KOPT-K1 (cell line): Measurements from ENCODE around the gene NKX1-1.

Experiments
- H3K27ac ChIP-seq: fragments of 200-600 bp; sonication (generic); 2 replicates; pipeline ENCODE4 v1.5.1; 2016; ENCODE audit warnings: antibody characterized with exemption, mild to moderate bottlenecking, low read depth, low read length; ENCODE audit not compliant: poor library complexity, severe bottlenecking
- H3K36me3 ChIP-seq: fragments of 200-600 bp; sonication (generic); 2 replicates; pipeline ENCODE4 v1.5.1; 2017; ENCODE audit warnings: antibody characterized with exemption, mild to moderate bottlenecking, low read length, moderate library complexity; ENCODE audit not compliant: insufficient read depth
- H3K9me3 ChIP-seq: fragments of 200-600 bp; sonication (generic); 2 replicates; pipeline ENCODE4 v1.5.1; 2017; ENCODE audit warnings: antibody characterized with exemption, low read length, mild to moderate bottlenecking; ENCODE audit not compliant: insufficient read depth, poor library complexity, severe bottlenecking

Gene NKX1-1

GRCh38 chr4:1427010-1427409 lies 20.8 kb upstream of the NKX1-1 start:
- no peaks in the 10 kb centered on the region for H3K36me3 ChIP-seq
- no peak overlapping the region for H3K27ac ChIP-seq
- no peaks in the 10 kb centered on the region for H3K9me3 ChIP-seq

DNA sequence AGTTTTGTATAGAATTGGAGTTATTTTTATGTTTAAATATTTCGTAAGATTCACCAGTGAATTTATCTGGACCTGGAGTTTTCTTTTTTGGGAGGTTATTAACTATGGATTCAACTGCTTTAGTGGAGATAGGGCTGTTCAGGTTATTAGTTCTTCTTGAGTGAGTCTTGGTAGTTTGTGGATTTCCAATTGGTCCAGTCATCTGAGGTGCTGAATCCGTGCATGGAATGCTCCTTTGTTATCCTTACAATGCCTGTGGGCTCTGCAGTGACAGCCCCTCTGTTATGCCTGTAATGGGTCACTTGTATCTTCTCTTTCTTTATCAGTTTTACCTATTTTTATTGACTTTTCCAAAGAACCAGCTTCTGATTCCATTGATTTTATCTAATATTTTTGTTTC lies 15.4 kb upstream of the NKX1-1 start:
- H3K9me3 ChIP-seq = no peaks in the 10 kb centered on the region
- no peaks in the 10 kb centered on the region for H3K36me3 ChIP-seq
- H3K27ac ChIP-seq = no peak overlapping the region

DNA sequence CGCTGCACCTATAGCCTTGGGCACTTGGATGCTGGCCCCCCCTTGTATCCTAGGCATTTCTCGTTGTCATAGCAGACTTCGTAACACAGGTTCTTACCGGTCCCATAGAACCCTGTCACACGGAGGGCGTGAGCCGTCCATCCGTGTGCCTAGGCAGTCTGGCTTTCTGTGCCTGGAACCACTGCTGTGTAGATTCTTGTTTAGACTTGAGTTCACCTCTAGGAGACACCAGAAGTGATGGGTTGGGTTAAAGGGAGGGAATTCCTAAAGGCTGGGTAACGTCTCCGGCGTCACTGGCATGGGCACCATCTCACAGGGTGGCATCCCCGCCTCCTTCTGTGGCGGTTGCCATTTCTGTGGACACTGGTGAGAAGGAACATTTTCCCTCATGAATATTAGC lies 13.5 kb upstream of the NKX1-1 start:
- no peaks in the 10 kb centered on the region for H3K36me3 ChIP-seq
- H3K9me3 ChIP-seq = no peaks in the 10 kb centered on the region
- H3K27ac ChIP-seq = no peak overlapping the region

DNA sequence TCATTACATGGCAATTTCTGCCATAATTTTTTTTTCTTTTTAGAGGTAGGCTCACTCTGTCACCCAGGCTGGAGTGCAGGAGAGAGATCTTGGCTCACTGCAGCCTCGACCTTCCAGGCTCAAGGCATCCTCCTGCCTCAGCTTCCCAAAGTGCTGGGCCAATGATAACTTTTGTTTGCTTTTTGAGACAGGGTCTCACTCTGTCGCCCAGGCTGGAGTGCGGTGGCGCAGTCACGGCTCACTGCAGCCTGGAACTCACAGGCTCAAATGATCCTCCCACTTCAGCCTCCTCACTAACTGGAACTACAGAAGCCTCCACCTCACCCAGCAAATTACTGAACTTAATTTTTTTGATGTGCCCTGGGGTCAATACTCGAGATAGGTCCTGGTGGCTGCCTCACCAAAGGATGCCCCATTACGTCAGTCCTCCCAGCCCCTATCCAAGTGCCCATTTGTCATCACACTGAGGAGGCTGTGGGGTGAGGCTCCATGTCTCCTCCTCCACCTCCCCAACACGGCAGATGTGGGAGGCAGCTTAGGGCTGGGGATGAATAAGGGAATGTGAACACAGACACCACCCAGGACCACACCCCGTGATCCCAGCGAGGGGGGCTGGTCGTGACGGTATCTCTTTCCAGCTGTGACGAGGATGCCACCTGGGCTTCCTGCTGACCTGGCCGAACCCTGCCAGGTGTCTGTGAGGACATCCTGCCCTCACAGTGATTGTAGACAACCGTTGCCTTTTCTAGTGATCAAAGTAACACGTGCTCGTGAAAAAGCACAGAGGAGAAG lies 12.4 kb upstream of the NKX1-1 start:
- no peak overlapping the region for H3K27ac ChIP-seq
- no peaks in the 10 kb centered on the region for H3K36me3 ChIP-seq
- H3K9me3 ChIP-seq = peaks cover 3% of the 10 kb centered on the region

GRCh38 chr4:1417522-1418390 lies 11.5 kb upstream of the NKX1-1 start:
- H3K9me3 ChIP-seq = peaks cover 11% of the 10 kb centered on the region
- H3K27ac ChIP-seq = no peak overlapping the region
- no peaks in the 10 kb centered on the region for H3K36me3 ChIP-seq

GRCh38 chr4:1416948-1417260 lies 10.7 kb upstream of the NKX1-1 start:
- Histone ChIP-seq H3K9me3 (peaks cover 11% of the 10 kb centered on the region), H3K36me3 (no peaks in the 10 kb centered on the region), H3K27ac (no peak overlapping the region)

- H3K9me3 ChIP-seq = peaks cover 11% of the 10 kb centered on the region
- no peaks in the 10 kb centered on the region for H3K36me3 ChIP-seq
- no peak overlapping the region for H3K27ac ChIP-seq
These were observed 10.1 kb upstream of the NKX1-1 start for GRCh38 chr4:1416051-1416947.

GRCh38 chr4:1415681-1415981 lies 9.4 kb upstream of the NKX1-1 start:
- Histone ChIP-seq H3K36me3 (no peaks in the 10 kb centered on the region), H3K9me3 (peaks cover 11% of the 10 kb centered on the region), H3K27ac (no peak overlapping the region)

DNA sequence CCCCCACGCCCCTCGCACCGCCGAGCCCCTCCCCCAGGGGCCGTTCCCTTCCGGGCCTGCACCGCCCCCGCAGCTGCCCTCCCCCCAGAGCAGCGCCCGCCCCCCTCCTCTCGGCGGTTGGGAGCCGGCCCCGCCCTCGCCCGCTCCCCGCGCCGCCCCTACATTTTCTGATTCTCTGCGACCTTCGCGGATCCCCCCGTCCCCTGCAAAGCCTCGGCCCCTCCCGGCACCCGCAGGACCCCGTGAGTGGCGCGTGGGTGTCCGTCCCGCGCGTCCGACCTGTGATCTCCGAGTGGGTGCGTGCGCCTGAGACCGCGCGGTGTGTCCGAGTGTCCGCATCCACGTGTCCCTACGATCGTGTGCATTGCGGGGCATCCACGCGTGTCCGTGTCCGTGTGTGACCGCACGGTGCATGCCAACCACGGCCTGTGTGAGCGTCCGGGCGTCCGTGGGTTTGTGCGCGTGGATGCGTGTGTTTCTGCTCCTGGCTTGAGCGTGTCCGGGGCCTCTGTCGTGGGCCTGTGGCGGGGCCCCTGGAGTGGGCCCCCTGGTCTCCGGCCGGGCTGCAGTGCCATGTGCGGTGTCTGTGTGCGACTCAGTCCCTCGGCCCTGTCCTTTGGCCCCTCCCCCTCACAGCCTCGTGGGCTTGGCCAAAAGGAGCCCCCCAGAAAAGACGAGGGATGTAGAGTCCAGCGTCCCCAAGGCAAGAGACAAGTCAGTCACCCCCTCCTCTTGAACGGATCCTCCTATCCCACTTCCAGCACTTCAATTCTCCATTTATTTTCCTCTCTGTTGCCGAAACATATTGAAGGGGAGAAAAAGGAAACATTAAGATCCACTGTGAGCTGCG lies 8.8 kb upstream of the NKX1-1 start:
- peaks cover 11% of the 10 kb centered on the region for H3K9me3 ChIP-seq
- no peaks in the 10 kb centered on the region for H3K36me3 ChIP-seq
- H3K27ac ChIP-seq = no peak overlapping the region

DNA sequence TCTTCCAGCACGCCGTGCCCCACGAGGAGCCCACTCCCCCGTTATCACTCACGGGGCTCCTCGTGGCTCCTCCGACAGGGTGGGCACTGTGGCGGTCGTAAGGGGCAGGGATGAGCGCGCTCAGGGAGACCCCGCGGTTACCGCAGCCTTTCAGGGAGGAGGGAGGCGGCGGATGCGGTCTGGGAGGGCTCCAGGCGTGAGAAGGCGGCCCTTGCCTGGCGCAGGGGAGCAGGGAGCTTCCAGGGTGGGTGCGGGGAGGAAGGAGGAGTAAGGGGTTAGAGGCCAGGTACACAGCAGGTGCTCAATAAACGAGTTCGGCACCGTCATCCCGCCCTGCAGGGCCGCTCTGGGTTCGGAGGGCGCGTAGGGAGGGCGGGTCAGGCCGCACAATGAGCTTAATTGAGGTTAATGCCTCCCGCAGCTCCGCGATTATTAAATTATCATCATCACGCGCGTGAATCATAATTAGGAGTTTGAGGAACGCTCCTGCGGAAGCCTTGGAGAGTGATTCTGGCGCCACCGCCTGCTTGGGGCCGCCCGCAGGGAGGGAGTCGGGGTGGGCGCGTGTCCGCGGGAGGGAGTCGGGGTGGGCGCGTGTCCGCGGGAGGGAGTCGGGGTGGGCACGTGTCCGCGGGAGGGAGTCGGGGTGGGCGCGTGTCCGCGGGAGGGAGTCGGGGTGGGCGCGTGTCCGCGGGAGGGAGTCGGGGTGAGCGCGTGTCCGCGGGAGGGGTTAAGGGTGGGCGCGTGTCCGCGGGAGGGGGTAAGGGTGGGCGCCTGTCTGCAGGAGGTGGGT lies 7.6 kb upstream of the NKX1-1 start:
- Histone ChIP-seq H3K27ac (no peak overlapping the region), H3K36me3 (no peaks in the 10 kb centered on the region), H3K9me3 (peaks cover 11% of the 10 kb centered on the region)

GRCh38 chr4:1413204-1413663 lies 7.0 kb upstream of the NKX1-1 start:
- H3K36me3 ChIP-seq = no peaks in the 10 kb centered on the region

DNA sequence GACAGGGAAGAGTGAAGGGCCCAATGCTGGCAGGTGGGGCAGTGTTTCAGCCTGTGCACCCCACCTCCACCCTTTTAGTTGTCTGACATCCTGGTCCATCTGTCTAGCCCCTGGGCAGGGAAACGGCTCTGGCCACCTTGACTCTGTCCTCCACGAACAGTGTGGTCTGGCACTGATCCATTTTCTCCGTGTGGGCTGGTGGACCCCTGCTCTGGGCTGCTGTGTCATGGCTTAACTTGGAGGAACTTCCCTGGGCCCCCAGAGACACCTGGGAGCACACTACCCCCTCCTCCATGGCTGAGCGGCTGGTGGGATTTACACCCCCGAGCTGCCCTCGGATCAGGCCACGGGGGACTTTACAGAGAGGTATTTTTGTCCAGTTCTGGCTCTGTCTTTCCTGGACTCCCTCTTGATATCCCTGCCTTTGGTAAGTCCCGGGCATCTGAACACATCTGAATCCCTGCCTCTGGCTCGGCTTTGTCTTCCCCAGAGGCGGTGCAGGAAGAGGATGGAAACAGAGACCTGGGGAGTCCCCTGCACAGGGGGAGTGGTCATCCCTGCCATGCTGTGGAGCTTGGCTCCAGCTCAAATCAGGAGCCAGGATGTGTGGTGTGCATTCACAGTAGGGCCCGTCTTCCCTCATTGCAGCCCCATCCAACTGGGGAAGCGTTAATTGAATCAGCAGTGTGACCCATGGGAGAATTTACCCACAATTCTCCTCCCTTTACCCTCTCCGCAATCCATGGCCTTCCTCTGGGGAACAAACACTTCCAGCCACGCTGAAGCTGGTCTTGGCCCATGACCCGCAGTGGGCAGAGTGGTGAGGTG lies 6.3 kb upstream of the NKX1-1 start:
- Histone ChIP-seq H3K9me3 (peaks cover 13% of the 10 kb centered on the region), H3K36me3 (no peaks in the 10 kb centered on the region)

More at GRCh38 chr4:1413204-1413663, 7.0 kb upstream of the NKX1-1 start:
- no peak overlapping the region for H3K27ac ChIP-seq
- H3K9me3 ChIP-seq = peaks cover 11% of the 10 kb centered on the region

More for the DNA sequence above, 6.3 kb upstream of the NKX1-1 start:
- no peak overlapping the region for H3K27ac ChIP-seq
